ENCODE results near the gene CCND2.

GRCh38 chr12:4244868-4245267, 28.7 kb upstream of the CCND2 start:
- TF ChIP-seq CHD1 (IDR thresholded peaks at IDR 0.05; ENCODE audit: low read depth, low read length) (no peak), CTCF (conservative IDR thresholded peaks at IDR 0.05; ENCODE audit: low read depth, low read length) (no peak), BHLHE40 (IDR thresholded peaks at IDR 0.05; ENCODE audit: low read depth, low read length) (no peak), MAFK (IDR thresholded peaks at IDR 0.05; ENCODE audit: low read depth, low read length) (no peak), FOS (IDR thresholded peaks at IDR 0.05; ENCODE audit: low read depth, low read length) (no peak), POLR2A (IDR thresholded peaks at IDR 0.05; ENCODE audit: low read depth, low read length) (no peak), MXI1 (IDR thresholded peaks at IDR 0.05; ENCODE audit: borderline replicate concordance, low read depth, low read length) (no peak)

All from IMR-90 (cell line).